Omental fat pad (tissue), 4 donors: ENCODE measurements around the gene TOB2. TPM values are rescaled to one million over a fixed set of nuclear protein-coding genes. Genes with fewer than 3 reads are reported as not detected.

Experiments used
- ATAC-seq: fragments of 150-250 bp; one replicate; pipeline ENCODE4 v1.9.1; 2016; ENCODE audit warnings: mild to moderate bottlenecking, moderate library complexity; ENCODE audit not compliant: low FRiP score
- DNase-seq: peaks from one replicate; pipeline ENCODE4 v3.0.0-alpha.2; 2019; ENCODE audit warnings: low spot score
- CTCF ChIP-seq, 3 donors: fragments of 450-650 bp; IDR thresholded peaks; one replicate each; pipeline ENCODE4 v1.5.1; 2016 to 2017; ENCODE audit warnings: antibody characterized with exemption in 3 of 3, mild to moderate bottlenecking in 3 of 3, moderate library complexity in 2 of 3
- total RNA-seq, 4 donors: library from RNA; depleted of rRNA; stranded (reverse); fragments of >200 nt; gene quantifications; one replicate each; pipeline ENCODE4 v1.1.0, GENCODE V29; 2016

The TOB2 gene
- total RNA-seq, 4 donors from 2014 or later = 59.4 to 111 (median 64.1) TPM

GRCh38 chr22:41398921-41399320, 47.7 kb downstream of the TOB2 start:
- no peak for TF ChIP-seq CTCF (IDR thresholded peaks at IDR 0.05)
- no peak for ATAC-seq
- no peak for DNase-seq

GRCh38 chr22:41397143-41397811, 49.3 kb downstream of the TOB2 start:
- ATAC-seq (no peak), DNase-seq (no peak)
- no peak for TF ChIP-seq CTCF (IDR thresholded peaks at IDR 0.05)

- TF ChIP-seq CTCF (IDR thresholded peaks at IDR 0.05) = no peak
- ATAC-seq = no peak
- DNase-seq = no peak
These were observed 50.9 kb downstream of the TOB2 start for GRCh38 chr22:41395531-41396240.

GRCh38 chr22:41394012-41394356, 52.6 kb downstream of the TOB2 start:
- ATAC-seq (no peak), DNase-seq (no peak)
- TF ChIP-seq CTCF (IDR thresholded peaks at IDR 0.05) = no peak

GRCh38 chr22:41387341-41387740, 59.3 kb downstream of the TOB2 start:
- no peak for TF ChIP-seq CTCF (IDR thresholded peaks at IDR 0.05)

GRCh38 chr22:41384128-41384527, 62.5 kb downstream of the TOB2 start:
- no peak for TF ChIP-seq CTCF (IDR thresholded peaks at IDR 0.05)
- no peak for ATAC-seq
- no peak for DNase-seq

More at GRCh38 chr22:41387341-41387740, 59.3 kb downstream of the TOB2 start:
- ATAC-seq (no peak), DNase-seq (no peak)

Other genes starting within 250 kb of the TOB2 start
- 10 to 100 TPM in 3 of 4 donors, 1 to 10 TPM in 1; 8.9 to 19.1 (median 16.0) TPM for gene L3MBTL2, start 241.5 kb downstream of the TOB2 start, total RNA-seq
- gene CHADL, start 205.9 kb downstream of the TOB2 start, total RNA-seq = 1 to 10 TPM in 3 of 4 donors, under 1 TPM in 1; 0.56 to 2.5 (median 1.4) TPM
- gene RANGAP1, start 160.6 kb downstream of the TOB2 start, total RNA-seq = 10 to 100 TPM; 30.9 to 49.8 (median 34.1) TPM
- 10 to 100 TPM; 32.9 to 39.4 (median 35.9) TPM for gene ZC3H7B, start 145.3 kb downstream of the TOB2 start, total RNA-seq
- gene TEF, start 64.9 kb downstream of the TOB2 start, total RNA-seq = 10 to 100 TPM; 11.6 to 25.5 (median 18.1) TPM
- 10 to 100 TPM; 35.2 to 46.8 (median 42.3) TPM for gene PHF5A, start 21.9 kb upstream of the TOB2 start, total RNA-seq
- 100 to 1,000 TPM; 118 to 151 (median 131) TPM for gene ACO2, start 22.3 kb upstream of the TOB2 start, total RNA-seq
- 10 to 100 TPM; 17.0 to 37.7 (median 22.3) TPM for gene POLR3H, start 97.7 kb upstream of the TOB2 start, total RNA-seq
- 1 to 10 TPM in 3 of 4 donors, under 1 TPM in 1; 0.32 to 7.8 (median 4.9) TPM for gene CSDC2, start 114.2 kb upstream of the TOB2 start, total RNA-seq
- 100 to 1,000 TPM in 1 of 4 donors, 10 to 100 TPM in 3; 39.3 to 168 (median 73.1) TPM for gene PMM1, start 143.0 kb upstream of the TOB2 start, total RNA-seq
- 10 to 100 TPM; 16.0 to 22.1 (median 19.5) TPM for gene DESI1, start 174.2 kb upstream of the TOB2 start, total RNA-seq
- 100 to 1,000 TPM; 168 to 191 (median 181) TPM for gene XRCC6, start 174.5 kb upstream of the TOB2 start, total RNA-seq
- 100 to 1,000 TPM in 3 of 4 donors, 10 to 100 TPM in 1; 99.0 to 169 (median 126) TPM for gene SNU13, start 242.1 kb upstream of the TOB2 start, total RNA-seq